GM12872 (cell line): ENCODE results near the gene PHKA1.

Experiments
- CTCF ChIP-seq: IDR thresholded peaks from 3 replicates; pipeline ENCODE4 v1.5.1; 2011; ENCODE audit warnings: low read depth, mild to moderate bottlenecking, low read length, moderate library complexity; ENCODE audit not compliant: insufficient read depth

The PHKA1 gene

GRCh38 chrX:72652082-72652481 is 62.0 kb downstream of the PHKA1 start:
- TF ChIP-seq CTCF: no peak

GRCh38 chrX:72644946-72645345 is 69.2 kb downstream of the PHKA1 start:
- no peak for TF ChIP-seq CTCF

- no peak for TF ChIP-seq CTCF
Measured at GRCh38 chrX:72641611-72642010, 72.5 kb downstream of the PHKA1 start.

- TF ChIP-seq CTCF: no peak
Measured at GRCh38 chrX:72635930-72636329, 78.2 kb downstream of the PHKA1 start.

GRCh38 chrX:72634331-72634730 is 79.8 kb downstream of the PHKA1 start:
- no peak for TF ChIP-seq CTCF

- TF ChIP-seq CTCF: no peak
Measured at GRCh38 chrX:72630185-72630584, 83.9 kb downstream of the PHKA1 start.

- no peak for TF ChIP-seq CTCF
Measured at GRCh38 chrX:72624194-72624593, 89.9 kb downstream of the PHKA1 start.
